Testis (tissue), 3 donors: ENCODE measurements around the gene SLC8B1. TPM values are rescaled to one million over a fixed set of nuclear protein-coding genes. Genes with fewer than 3 reads are reported as not detected.

Experiments used
- DNase-seq: peaks from one replicate; pipeline ENCODE4 v3.0.0-alpha.2; 2019
- H3K27ac ChIP-seq, 2 donors: fragments of 200-600 bp; sonication (generic); one replicate each; pipeline ENCODE4 v1.5.1; 2019
- H3K27me3 ChIP-seq: fragments of 200-600 bp; sonication (generic); one replicate; pipeline ENCODE4 v1.5.1; 2019
- H3K36me3 ChIP-seq: fragments of 200-600 bp; sonication (generic); one replicate; pipeline ENCODE4 v1.5.1; 2017; ENCODE audit warnings: low read depth; ENCODE audit errors: missing control alignments
- H3K4me1 ChIP-seq: fragments of 200-600 bp; sonication (generic); one replicate; pipeline ENCODE4 v1.5.1; 2019
- H3K4me3 ChIP-seq, 2 donors: fragments of 200-600 bp; sonication (generic); one replicate each; pipeline ENCODE4 v1.5.1; 2017 to 2019
- H3K9me3 ChIP-seq: fragments of 200-600 bp; sonication (generic); one replicate; pipeline ENCODE4 v1.5.1; 2017
- CTCF ChIP-seq, 3 experiments: fragments of 450-650 bp in 2 of 3; fragments of 200-600 bp in 1 of 3; sonication (generic) in 1 of 3; IDR thresholded peaks; one replicate each; pipeline ENCODE4 v1.5.1; 2016 to 2019; ENCODE audit warnings: antibody characterized with exemption in 3 of 3, mild to moderate bottlenecking in 2 of 3, moderate library complexity in 1 of 3
- POLR2A ChIP-seq: fragments of 450-650 bp; IDR thresholded peaks from one replicate; pipeline ENCODE4 v1.6.1; 2017; ENCODE audit warnings: antibody characterized with exemption, mild to moderate bottlenecking, moderate library complexity
- WGBS, 2 donors: methylation state at CpG; one replicate each; pipeline ENCODE4 v1.1.5; 2018; 5-methylcytosine and 5-hydroxymethylcytosine counted together
- intact Hi-C: fragments of 100-400 bp; cut with DNase I; formaldehyde crosslinking; loops from one replicate; pipeline ENCODE4 v1.15.1; 2023; ENCODE audit warnings: low total_unique reads
- polyA plus RNA-seq: library from polyadenylated mRNA; stranded (reverse); fragments of 350-450 nt; fragmentation: Illumina TruSeq; extraction: RNeasy Lipid Tissue Mini Kit (QIAGEN cat#74804); gene quantifications from one replicate; pipeline ENCODE4 v1.2.3, GENCODE V29; 2014; ENCODE audit warnings: low read depth, low replicate concordance; ENCODE audit not compliant: insufficient read depth
- total RNA-seq, 2 donors: library from RNA; depleted of rRNA; stranded (reverse); fragments of >200 nt; gene quantifications; one replicate each; pipeline ENCODE4 v1.2.3, GENCODE V29; 2016

Gene SLC8B1
- total and polyA plus RNA-seq, 3 donors from 2014 or later: 41.2 to 88.3 (median 78.0) TPM

DNA sequence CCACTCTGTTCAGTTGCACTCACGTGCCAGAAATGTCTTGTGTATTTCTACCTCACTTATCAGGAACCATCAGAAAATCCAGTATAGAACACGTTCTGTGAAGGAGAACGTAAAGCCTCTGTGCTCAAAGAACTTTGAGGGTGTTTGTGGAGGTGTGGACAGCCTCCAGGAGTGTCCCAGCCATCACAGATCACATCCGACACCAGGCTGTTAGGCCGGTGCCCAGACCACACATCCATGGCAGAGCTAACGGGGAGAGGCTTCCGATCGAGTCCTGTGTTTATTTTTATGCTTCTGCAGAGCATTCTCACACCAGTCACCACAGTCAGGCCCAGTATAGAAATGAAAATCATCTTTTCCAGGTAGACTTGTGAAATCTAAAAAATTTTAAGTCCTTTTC lies 60.1 kb downstream of the SLC8B1 start:
- DNase-seq: no peak
- no peaks in the 10 kb centered on the region for H3K27me3 ChIP-seq
- WGBS, 2 donors: 92 to 93% methylated on average over 8 of the region's 8 CpGs
- peaks cover 4% of the 10 kb centered on the region for H3K36me3 ChIP-seq
- intact Hi-C loops: no loop called here
- no peak overlapping the region for H3K27ac ChIP-seq
- H3K4me1 ChIP-seq: peaks cover 17% of the 10 kb centered on the region
- H3K9me3 ChIP-seq: no peaks in the 10 kb centered on the region
- H3K4me3 ChIP-seq: no peak overlapping the region
- TF ChIP-seq POLR2A (no peak), CTCF (IDR thresholded peaks at IDR 0.05) (no peak)

- TF ChIP-seq POLR2A: no peak
- TF ChIP-seq CTCF (IDR thresholded peaks at IDR 0.05): no peak
- H3K36me3 ChIP-seq: peaks cover 2% of the 10 kb centered on the region
- no peak for DNase-seq
- peaks cover 24% of the 10 kb centered on the region for H3K4me1 ChIP-seq
- no peaks in the 10 kb centered on the region for H3K9me3 ChIP-seq
- H3K4me3 ChIP-seq: no peak overlapping the region
- no peaks in the 10 kb centered on the region for H3K27me3 ChIP-seq
- intact Hi-C loops: no loop called here
- H3K27ac ChIP-seq: no peak overlapping the region
- WGBS, 2 donors: 86% methylated on average over 13 of the region's 13 CpGs
Observed at GRCh38 chr12:113273053-113273725, 61.7 kb downstream of the SLC8B1 start.

- peak; percentile 74 for DNase-seq
- intact Hi-C loops: no loop called here
- Histone ChIP-seq H3K4me3 (no peak overlapping the region), H3K4me1 (peaks cover 24% of the 10 kb centered on the region), H3K27ac (peak overlapping the region; percentile 59 to 72), H3K27me3 (no peaks in the 10 kb centered on the region), H3K9me3 (no peaks in the 10 kb centered on the region), H3K36me3 (no peaks in the 10 kb centered on the region)
- 47 to 51% methylated on average over 8 to 12 of the region's 12 CpGs for WGBS, 2 donors
- TF ChIP-seq CTCF (IDR thresholded peaks at IDR 0.05): no peak
Observed at GRCh38 chr12:113271853-113272561, 62.9 kb downstream of the SLC8B1 start.

DNA sequence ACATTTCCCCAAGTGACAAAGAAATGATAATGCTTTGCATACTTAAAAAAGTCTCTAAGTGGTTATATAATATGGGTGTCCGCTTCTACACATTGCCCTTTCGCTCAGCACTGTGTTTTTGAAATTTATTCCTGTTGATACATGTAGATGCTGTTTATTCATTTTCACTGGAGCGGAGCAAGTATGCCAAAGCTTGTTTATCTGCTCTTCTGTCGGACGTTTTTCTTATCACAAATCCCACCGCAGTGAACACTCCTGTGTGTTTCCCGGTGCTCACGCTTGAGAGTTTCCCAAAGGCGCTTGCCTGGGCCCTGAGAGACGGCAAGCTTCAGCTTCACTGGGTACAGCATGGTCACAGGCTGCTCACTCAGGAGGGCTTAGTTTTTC lies 63.5 kb downstream of the SLC8B1 start:
- intact Hi-C loops: no loop called here
- H3K4me3 ChIP-seq: no peak overlapping the region
- peak overlapping the region; percentile 59 to 72 for H3K27ac ChIP-seq
- H3K36me3 ChIP-seq: no peaks in the 10 kb centered on the region
- H3K9me3 ChIP-seq: no peaks in the 10 kb centered on the region
- no peaks in the 10 kb centered on the region for H3K27me3 ChIP-seq
- DNase-seq: no peak
- WGBS, 2 donors: 67 to 72% methylated on average over 10 of the region's 10 CpGs
- no peak for TF ChIP-seq CTCF (IDR thresholded peaks at IDR 0.05)
- no peak for TF ChIP-seq POLR2A
- peaks cover 24% of the 10 kb centered on the region for H3K4me1 ChIP-seq

GRCh38 chr12:113270709-113271009 lies 64.2 kb downstream of the SLC8B1 start:
- WGBS, 2 donors: 96 to 99% methylated on average over 10 to 11 of the region's 11 CpGs
- Histone ChIP-seq H3K4me1 (peaks cover 24% of the 10 kb centered on the region), H3K27ac (no peak overlapping the region), H3K36me3 (no peaks in the 10 kb centered on the region), H3K4me3 (no peak overlapping the region), H3K27me3 (no peaks in the 10 kb centered on the region), H3K9me3 (no peaks in the 10 kb centered on the region)
- TF ChIP-seq CTCF (IDR thresholded peaks at IDR 0.05) (no peak), POLR2A (no peak)
- DNase-seq: no peak
- intact Hi-C loops: no loop called here
